ENCODE measurements around the gene TDRD12. TPM values are rescaled to one million over a fixed set of nuclear protein-coding genes. Genes with fewer than 3 reads are reported as not detected.
A peak's percentile ranks its signal among the peaks of the same experiment; 100 is the strongest.

The TDRD12 gene, protein sequence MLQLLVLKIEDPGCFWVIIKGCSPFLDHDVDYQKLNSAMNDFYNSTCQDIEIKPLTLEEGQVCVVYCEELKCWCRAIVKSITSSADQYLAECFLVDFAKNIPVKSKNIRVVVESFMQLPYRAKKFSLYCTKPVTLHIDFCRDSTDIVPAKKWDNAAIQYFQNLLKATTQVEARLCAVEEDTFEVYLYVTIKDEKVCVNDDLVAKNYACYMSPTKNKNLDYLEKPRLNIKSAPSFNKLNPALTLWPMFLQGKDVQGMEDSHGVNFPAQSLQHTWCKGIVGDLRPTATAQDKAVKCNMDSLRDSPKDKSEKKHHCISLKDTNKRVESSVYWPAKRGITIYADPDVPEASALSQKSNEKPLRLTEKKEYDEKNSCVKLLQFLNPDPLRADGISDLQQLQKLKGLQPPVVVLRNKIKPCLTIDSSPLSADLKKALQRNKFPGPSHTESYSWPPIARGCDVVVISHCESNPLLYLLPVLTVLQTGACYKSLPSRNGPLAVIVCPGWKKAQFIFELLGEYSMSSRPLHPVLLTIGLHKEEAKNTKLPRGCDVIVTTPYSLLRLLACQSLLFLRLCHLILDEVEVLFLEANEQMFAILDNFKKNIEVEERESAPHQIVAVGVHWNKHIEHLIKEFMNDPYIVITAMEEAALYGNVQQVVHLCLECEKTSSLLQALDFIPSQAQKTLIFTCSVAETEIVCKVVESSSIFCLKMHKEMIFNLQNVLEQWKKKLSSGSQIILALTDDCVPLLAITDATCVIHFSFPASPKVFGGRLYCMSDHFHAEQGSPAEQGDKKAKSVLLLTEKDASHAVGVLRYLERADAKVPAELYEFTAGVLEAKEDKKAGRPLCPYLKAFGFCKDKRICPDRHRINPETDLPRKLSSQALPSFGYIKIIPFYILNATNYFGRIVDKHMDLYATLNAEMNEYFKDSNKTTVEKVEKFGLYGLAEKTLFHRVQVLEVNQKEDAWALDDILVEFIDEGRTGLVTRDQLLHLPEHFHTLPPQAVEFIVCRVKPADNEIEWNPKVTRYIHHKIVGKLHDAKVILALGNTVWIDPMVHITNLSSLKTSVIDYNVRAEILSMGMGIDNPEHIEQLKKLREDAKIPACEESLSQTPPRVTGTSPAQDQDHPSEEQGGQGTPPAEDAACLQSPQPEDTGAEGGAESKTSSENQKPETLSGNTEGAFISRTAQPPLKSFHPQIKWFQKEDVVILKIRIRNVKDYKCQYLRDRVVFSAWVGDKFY (N-terminal part only)
- total RNA-seq: 0.42 TPM

DNA sequence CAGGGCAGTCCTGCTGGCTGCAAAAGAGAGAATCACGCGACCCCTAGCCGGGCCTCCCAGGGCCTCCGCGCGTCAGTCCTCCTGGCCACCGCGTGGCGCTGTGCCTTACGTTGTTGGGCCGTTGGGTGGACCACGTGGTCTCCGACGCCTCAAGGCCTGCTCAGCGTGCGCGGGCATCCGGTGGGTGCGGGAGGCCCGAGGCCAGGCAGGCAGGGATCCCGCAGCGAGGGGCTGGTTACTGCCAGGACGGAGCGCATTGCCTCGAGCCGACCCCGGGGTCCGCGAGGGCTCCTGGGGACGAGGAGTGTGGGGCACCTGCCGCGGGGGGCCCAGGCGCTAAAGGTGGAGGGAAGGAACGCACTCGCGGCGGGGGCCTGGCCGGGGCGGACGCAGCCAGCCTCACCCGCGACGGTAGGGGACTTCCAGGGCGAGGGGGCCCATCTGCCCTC, at the start of gene TDRD12:
TSS of gene TDRD12 (plus strand) at position 157 of the 449 bp plus-strand sequence. CDS start 306 bp downstream, outside the sequence.
- no peaks in the 10 kb centered on the region for H3K9me3 ChIP-seq (ENCODE audit: low read depth, low read length)
- no peaks in the 10 kb centered on the region for H3K4me1 ChIP-seq (ENCODE audit: insufficient read depth, low read length)
- H3K4me3 ChIP-seq (ENCODE audit: low read length): no peak within 1 kb of the TSS
- no peaks in the 10 kb centered on the region for H3K27me3 ChIP-seq (ENCODE audit: insufficient read depth, low read length)

DNA sequence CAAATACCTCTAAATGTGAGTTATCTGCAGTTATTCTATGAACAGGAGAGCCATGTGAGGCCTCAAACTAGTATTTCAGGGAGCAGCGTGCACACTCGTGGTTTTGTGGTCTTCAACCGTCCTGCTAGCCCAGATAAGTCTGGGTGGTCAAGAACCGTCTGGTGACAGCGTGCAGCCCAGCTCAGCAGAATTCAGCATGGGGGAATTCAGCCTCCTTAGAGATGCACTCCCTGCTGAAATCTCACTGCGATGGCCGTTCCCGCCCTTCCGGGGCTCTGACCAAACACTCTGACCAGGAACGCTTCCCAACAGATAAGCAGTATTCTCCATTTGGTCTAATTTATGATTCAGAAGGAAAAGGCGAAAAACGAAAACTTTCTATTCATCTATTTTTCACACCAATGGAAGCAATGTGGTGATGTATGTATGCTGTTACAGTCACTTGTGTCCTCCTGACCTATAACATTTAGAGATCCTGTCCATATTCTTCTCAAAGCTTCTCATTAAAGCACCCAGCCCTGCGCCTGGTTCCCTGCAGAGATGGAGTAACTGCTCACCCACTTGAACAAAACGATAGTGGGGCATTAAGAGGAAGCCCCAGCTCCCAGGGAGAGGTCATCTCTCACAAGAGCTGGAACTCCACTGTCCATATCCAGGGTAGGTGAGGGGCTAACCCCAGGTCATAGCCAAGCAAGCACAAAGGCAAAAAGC, 47.5 kb upstream of the TDRD12 start:
- H3K9me3 ChIP-seq (ENCODE audit: low read depth, low read length): no peaks in the 10 kb centered on the region
- peaks cover 6% of the 10 kb centered on the region for H3K27me3 ChIP-seq (ENCODE audit: insufficient read depth, low read length)
- H3K4me1 ChIP-seq (ENCODE audit: insufficient read depth, low read length): peaks cover 64% of the 10 kb centered on the region
- no peak overlapping the region for H3K4me3 ChIP-seq (ENCODE audit: low read length)

DNA sequence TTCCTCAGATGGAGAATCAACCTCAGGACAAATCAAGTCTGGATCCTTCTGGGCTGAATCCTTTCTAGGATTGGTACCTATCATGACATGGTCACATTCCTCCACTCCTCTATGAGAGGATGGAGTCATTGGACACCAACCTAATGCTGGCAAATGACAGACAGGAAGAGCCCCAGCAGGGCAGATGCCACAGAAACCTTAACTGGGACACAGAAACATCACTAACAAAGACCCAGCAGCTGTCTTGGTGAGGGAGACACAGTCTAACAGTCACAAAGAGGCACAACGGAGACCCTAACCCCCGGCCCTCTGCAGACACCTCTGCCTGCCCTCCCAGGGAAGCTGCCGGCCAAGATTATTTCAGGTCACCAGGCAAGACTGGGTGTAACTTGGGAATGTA, 46.7 kb upstream of the TDRD12 start:
- Histone ChIP-seq H3K4me1 (ENCODE audit: insufficient read depth, low read length) (peaks cover 65% of the 10 kb centered on the region), H3K9me3 (ENCODE audit: low read depth, low read length) (no peaks in the 10 kb centered on the region), H3K4me3 (ENCODE audit: low read length) (no peak overlapping the region), H3K27me3 (ENCODE audit: insufficient read depth, low read length) (peaks cover 14% of the 10 kb centered on the region)

DNA sequence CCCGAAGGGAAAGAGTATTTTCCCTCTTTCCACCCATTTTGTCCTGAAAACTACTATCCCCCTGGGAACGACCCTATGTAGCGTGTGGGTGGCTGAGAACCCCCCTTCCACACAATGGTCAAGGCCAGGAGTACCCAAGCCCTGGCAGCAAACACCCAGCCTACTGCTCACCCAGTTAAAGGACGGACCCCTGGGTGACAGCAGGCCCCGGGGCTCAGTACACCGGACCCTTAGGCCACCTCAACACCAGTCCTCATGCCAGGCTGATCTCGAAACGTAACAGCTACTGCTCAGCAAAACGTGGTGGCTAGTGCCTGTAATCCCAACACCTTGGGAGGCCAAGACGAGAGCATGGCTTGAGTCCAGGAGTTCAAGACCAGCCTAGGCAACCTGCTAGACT, 46.0 kb upstream of the TDRD12 start:
- H3K4me1 ChIP-seq (ENCODE audit: insufficient read depth, low read length): peaks cover 59% of the 10 kb centered on the region
- H3K27me3 ChIP-seq (ENCODE audit: insufficient read depth, low read length): peaks cover 15% of the 10 kb centered on the region
- no peak overlapping the region for H3K4me3 ChIP-seq (ENCODE audit: low read length)
- no peaks in the 10 kb centered on the region for H3K9me3 ChIP-seq (ENCODE audit: low read depth, low read length)

DNA sequence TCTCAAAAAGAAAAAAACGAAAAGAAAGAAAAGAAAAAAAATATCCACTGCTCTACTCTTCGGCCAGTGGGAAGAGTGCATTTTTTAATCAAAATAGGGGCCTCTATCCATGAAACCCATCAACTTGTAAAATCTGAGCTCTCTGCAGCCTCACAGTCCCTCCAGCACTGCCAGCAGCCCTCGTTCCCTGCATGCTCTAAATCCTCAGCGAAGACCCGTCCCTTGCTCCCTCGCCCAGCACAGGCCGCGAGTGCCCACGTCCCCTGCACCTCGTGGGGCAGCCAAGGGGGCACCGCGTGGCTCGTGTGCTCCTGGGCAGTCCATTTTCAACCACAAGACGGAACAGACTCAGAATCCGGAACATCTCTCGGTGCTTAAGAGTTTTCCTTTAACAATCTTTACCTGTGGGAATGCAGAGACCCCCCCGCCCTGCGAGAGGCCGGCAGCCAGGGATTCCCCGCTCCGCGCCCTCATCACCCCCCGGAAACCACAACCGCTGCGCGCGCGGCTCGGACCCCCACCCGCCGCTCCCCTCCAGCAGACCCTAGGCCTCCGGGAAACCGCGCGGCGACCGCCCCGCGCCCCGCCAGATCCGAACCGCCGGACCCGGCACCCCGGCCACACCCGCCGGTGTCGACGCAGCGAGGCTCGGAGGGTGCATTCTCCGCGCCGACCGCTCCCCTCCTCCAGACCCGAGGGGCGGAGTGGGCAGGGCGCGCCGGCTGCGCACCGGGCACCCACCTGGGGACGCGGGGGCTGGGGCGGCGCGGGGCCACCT, 45.2 kb upstream of the TDRD12 start:
- H3K9me3 ChIP-seq (ENCODE audit: low read depth, low read length): no peaks in the 10 kb centered on the region
- H3K27me3 ChIP-seq (ENCODE audit: insufficient read depth, low read length): peaks cover 15% of the 10 kb centered on the region
- peak overlapping the region; percentile 78 for H3K4me3 ChIP-seq (ENCODE audit: low read length)
- H3K4me1 ChIP-seq (ENCODE audit: insufficient read depth, low read length): peaks cover 59% of the 10 kb centered on the region

DNA sequence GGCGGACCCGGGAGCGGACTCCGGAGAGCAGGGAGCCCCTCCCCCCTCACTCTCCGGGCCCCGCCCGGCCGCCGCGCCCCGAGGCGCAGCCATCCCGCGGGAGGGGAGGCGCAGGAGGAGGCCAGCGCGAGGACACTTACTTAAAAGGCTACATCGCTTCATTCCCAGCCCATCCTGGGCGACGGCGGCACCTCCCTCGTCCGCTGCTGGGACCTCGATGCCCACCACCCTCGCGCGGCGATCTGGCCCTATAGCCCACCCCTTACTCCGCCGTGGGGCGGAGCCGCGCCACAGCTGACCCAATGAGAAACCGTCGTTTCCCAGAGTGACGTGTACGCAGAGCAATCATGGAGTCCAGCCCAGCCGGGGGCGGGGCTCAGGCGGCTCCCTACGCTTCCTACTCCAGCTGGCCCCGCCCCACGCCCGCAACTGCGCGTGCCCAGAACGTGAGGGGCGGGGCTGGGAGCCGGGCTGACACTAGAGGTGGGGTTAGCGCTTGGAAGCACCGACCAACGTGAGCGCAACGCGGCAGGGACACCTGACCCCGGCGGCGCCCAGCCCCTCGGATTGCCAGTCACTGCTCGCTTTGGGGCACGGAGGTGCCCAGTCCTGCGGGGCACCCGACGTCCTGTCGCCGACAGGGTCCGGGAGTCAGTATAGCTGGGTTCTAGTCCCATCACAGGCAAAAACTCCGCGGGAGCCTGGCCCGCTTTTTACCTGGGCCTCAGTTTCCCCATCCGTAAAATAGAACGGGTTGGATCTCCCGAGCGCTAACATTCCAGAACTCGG, 44.4 kb upstream of the TDRD12 start, which contains the start of gene ANKRD27:
TSS of gene ANKRD27 (minus strand) at position 250 of the 789 bp plus-strand sequence. CDS start 16,165 bp downstream, outside the sequence.
- Histone ChIP-seq H3K9me3 (ENCODE audit: low read depth, low read length) (no peaks in the 10 kb centered on the region), H3K4me3 (ENCODE audit: low read length) (peak within 1 kb of the TSS; percentile 78), H3K4me1 (ENCODE audit: insufficient read depth, low read length) (peaks cover 52% of the 10 kb centered on the region), H3K27me3 (ENCODE audit: insufficient read depth, low read length) (peaks cover 15% of the 10 kb centered on the region)

DNA sequence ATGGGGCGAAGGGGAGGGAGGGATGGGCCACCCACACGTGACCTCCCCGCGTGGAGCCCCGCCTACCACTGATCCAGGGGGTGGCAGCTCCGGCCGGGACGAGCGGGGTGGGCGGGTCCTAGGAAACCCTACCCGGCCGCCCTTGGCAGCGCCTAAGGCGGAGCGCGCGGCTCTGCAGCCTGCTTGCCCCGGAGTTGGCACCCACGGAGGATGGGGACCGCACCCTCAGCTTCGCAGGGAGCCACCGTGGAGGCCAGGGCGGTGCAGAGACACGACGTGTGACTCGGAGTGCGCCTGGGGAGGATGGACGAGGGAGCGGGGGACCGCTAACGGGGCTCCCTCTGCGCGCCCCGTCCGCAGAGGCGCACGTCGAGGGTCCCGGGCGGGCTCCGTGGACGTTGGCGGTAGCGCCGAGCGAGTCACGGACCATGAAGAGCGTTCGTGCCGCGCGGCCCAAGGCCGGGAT, 43.8 kb upstream of the TDRD12 start, which contains the start of gene RGS9BP:
TSS of gene RGS9BP (plus strand) at position 129 of the 466 bp plus-strand sequence. CDS start 416 bp downstream, outside the sequence.
- Histone ChIP-seq H3K4me3 (ENCODE audit: low read length) (peak within 1 kb of the TSS; percentile 78), H3K9me3 (ENCODE audit: low read depth, low read length) (no peaks in the 10 kb centered on the region), H3K4me1 (ENCODE audit: insufficient read depth, low read length) (peaks cover 49% of the 10 kb centered on the region), H3K27me3 (ENCODE audit: insufficient read depth, low read length) (peaks cover 15% of the 10 kb centered on the region)

DNA sequence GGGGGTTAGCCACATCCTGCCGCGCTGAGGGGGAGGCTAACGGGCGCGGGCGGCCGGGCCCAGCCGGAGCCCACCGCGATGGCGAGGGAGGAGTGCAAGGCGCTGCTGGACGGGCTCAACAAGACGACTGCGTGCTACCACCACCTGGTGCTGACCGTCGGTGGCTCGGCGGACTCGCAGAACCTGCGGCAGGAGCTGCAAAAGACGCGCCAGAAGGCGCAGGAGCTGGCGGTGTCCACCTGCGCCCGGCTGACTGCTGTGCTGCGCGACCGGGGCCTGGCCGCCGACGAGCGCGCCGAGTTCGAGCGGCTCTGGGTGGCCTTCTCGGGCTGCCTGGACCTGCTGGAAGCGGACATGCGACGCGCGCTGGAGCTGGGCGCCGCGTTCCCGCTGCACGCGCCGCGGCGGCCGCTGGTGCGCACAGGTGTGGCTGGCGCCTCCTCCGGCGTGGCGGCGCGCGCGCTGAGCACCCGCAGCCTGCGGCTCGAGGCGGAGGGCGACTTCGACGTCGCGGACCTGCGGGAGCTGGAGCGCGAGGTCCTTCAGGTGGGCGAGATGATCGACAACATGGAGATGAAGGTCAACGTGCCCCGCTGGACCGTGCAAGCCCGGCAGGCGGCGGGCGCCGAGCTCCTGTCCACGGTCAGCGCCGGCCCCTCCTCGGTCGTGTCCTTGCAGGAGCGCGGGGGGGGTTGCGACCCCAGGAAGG, 43.2 kb upstream of the TDRD12 start:
- Histone ChIP-seq H3K4me1 (ENCODE audit: insufficient read depth, low read length) (peaks cover 49% of the 10 kb centered on the region), H3K27me3 (ENCODE audit: insufficient read depth, low read length) (peaks cover 15% of the 10 kb centered on the region), H3K4me3 (ENCODE audit: low read length) (peak overlapping the region; percentile 78), H3K9me3 (ENCODE audit: low read depth, low read length) (no peaks in the 10 kb centered on the region)

DNA sequence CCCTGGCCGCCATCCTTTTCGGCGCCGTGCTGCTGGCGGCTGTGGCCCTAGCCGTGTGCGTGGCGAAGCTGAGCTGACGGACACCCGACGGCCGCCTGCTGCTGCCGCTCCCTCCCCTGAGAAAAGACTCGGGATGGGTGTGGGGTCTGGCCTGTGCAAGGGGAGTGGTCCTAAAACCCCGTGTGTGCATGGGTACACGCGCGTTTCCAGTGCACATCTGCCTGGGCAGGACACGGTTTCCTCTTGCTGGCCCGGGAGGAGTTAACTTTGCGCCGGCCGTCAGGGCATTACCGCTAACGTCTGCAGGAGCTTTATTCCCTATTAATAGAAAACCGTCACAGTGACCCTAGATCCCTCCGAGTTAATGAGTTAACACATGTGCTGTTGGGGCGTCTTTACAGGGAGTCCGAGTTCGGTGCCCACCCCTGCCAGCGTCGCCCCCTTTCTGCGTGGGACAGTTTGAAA, 42.6 kb upstream of the TDRD12 start:
- Histone ChIP-seq H3K9me3 (ENCODE audit: low read depth, low read length) (no peaks in the 10 kb centered on the region), H3K27me3 (ENCODE audit: insufficient read depth, low read length) (peaks cover 15% of the 10 kb centered on the region), H3K4me3 (ENCODE audit: low read length) (no peak overlapping the region), H3K4me1 (ENCODE audit: insufficient read depth, low read length) (peaks cover 44% of the 10 kb centered on the region)

DNA sequence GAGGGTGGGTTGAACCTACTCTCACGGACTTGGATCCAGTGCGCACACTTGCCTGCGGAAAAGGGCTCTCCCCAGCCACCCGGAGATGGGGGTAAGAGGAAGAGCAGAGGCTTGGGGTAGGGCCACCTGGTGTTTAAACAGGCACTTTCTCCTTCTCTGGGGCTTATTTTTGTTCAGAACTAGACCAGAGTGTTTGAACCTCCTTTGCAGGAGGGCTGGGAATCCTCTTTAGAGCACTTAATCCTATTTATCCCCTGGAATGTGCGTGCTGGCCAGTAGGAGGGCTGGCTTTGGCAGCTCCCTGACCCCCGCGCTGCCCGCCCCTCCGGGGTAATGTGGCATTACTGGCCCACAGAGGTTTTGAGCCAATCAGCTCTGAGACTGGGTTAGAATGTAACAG, 41.9 kb upstream of the TDRD12 start:
- H3K4me3 ChIP-seq (ENCODE audit: low read length): no peak overlapping the region
- H3K4me1 ChIP-seq (ENCODE audit: insufficient read depth, low read length): peaks cover 36% of the 10 kb centered on the region
- peaks cover 15% of the 10 kb centered on the region for H3K27me3 ChIP-seq (ENCODE audit: insufficient read depth, low read length)
- no peaks in the 10 kb centered on the region for H3K9me3 ChIP-seq (ENCODE audit: low read depth, low read length)

DNA sequence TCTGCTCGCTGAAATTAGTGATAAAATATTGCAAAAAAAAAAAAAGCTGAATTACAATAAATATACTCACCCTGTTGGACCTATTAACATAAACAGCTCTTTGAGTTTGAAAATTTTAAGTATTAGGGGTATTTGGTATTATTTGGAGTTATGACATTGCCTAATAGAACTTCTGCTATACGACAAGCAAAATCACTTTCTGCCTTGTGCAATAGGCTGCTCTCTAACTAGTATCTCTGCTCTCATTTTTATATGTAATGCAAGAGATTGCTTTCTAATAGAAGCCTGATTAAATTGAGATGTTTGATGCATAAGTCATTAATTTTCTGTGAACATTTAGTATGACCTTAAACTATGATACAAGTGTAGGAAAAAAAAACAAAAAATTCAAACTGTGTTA, 38.6 kb upstream of the TDRD12 start:
- H3K4me1 ChIP-seq (ENCODE audit: insufficient read depth, low read length): peaks cover 11% of the 10 kb centered on the region
- H3K4me3 ChIP-seq (ENCODE audit: low read length): no peak overlapping the region
- no peaks in the 10 kb centered on the region for H3K9me3 ChIP-seq (ENCODE audit: low read depth, low read length)
- H3K27me3 ChIP-seq (ENCODE audit: insufficient read depth, low read length): peaks cover 15% of the 10 kb centered on the region

DNA sequence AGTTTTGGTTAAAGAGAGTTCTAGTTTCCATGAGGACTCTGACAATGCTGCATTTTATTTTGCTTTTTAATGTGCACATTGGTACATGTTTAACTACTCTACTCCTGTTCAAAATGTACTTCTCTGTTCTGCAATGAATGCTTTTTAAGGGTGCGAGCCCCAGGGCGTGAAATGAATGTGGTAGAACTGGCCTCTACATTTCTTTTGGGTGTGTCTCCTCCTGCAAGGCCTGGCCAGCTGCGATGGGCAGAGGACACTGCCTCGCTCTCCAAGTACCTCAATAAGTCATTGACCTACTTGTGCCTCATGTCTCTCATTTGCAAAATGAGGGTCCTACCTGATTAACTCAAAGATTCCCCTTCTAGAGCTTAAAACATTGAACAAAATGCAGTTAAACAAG, 37.2 kb upstream of the TDRD12 start:
- Histone ChIP-seq H3K9me3 (ENCODE audit: low read depth, low read length) (no peaks in the 10 kb centered on the region), H3K4me1 (ENCODE audit: insufficient read depth, low read length) (no peaks in the 10 kb centered on the region), H3K27me3 (ENCODE audit: insufficient read depth, low read length) (peaks cover 7% of the 10 kb centered on the region), H3K4me3 (ENCODE audit: low read length) (no peak overlapping the region)

All from mononuclear cell (primary cell).